ENCODE measurements around the gene CPED1. TPM values are rescaled to one million over a fixed set of nuclear protein-coding genes. Genes with fewer than 3 reads are reported as not detected.
"Not testable (repeated sequence)": the region's sequence is repeated elsewhere in the genome, so short reads cannot be mapped to it uniquely, and the experiment has no call there.

The CPED1 gene
- total RNA-seq, 1 experiment from 2014 or later: 15.8 TPM

DNA sequence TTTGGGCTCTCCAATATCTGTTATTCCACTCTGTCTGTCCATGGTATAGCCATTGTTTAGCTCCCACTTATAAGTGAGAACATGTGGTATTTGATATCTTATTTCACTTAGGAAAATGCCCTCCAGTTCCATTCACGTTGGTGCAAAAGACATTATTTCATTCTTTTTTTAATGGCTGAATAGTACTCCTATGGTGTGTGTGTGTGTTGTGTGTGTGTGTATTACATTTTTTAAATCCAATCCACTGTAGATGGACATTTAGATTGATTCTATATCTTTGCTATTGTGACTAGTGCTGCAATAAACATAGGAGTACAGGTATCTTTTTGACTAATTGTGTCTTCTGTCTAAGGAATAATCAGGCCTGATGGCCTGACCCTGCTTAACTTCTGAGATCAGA, 7.4 kb upstream of the CPED1 start:
- no peak for DNase-seq (ENCODE audit: low read depth)

DNA sequence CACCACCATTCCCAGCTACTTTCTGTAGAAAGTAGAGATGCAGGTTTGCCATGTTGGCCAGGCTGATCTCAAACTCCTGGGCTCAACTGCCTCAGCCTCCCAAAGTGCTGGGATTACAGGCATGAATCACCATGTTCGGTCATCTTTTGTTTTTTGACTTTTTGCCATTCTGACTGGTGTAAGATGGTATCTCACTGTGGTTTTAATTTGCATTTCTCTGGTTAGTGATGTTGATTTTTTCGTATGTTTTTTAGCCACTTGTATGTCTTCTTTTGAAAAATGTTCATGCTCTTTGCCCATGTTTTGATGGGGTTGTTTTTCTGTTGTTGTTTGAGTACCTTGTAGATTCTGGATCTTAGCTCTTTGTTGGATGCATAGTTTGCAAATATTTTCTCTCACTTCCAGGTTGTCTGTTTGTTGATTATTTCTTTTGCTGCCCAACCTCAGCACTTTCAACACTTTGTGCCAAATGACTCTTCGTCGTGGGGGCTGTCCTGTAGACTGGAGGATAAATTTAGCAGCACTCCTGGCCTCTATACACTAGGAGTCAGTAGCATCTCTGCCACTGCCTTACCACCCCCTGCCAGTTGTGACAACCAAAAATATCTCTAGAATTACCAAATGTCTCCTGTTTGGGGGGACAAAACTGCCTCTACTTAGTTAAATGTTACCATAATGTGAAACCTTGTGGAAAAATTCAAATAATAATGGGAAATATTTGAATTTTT, 6.5 kb upstream of the CPED1 start:
- DNase-seq (ENCODE audit: low read depth): peak; percentile 89

DNA sequence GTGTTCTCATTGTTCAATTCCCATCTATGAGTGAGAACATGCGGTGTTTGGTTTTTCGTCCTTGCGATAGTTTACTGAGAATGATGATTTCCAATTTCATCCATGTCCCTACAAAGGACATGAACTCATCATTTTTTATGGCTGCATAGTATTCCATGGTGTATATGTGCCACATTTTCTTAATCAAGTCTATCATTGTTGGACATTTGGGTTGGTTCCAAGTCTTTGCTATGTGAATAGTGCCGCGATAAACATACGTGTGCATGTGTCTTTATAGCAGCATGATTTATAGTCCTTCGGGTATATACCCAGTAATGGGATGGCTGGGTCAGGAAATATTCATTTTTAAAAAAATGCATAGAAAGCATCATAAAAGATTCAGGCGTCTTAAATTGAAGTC, 4.9 kb upstream of the CPED1 start:
- not testable (repeated sequence) for DNase-seq (ENCODE audit: low read depth)

GRCh38 chr7:120984406-120984805, 4.1 kb upstream of the CPED1 start:
- no peak for DNase-seq (ENCODE audit: low read depth)

DNA sequence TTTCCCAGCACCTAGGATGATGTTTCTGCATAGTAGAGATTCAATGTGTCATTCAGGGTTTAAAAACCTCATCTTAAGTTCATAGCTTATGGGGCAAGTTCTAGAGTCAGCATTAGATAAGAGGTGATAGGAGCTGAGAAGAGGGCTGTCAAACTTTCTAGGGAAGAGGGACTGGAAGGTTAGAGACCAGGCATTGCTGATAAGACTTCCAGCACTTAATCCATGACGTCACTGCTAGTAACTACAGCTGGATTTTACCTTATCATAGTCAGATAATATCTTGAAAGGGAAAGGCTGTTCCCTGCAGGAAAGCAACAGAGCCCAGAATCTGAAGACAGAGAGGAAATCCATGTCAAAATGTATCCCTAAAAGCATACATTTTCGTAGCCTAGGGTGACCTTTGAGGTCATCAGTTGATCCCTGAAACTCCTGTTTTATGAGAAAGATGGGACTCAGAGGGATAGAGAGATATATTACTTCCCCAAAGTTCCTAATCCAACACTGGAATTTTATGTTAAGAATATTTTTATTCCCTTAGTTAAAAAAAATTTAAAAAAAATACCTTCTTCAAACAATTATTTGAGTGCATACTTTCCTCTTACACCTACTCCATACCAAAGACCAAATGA, 3.3 kb upstream of the CPED1 start:
- DNase-seq (ENCODE audit: low read depth): no peak

DNA sequence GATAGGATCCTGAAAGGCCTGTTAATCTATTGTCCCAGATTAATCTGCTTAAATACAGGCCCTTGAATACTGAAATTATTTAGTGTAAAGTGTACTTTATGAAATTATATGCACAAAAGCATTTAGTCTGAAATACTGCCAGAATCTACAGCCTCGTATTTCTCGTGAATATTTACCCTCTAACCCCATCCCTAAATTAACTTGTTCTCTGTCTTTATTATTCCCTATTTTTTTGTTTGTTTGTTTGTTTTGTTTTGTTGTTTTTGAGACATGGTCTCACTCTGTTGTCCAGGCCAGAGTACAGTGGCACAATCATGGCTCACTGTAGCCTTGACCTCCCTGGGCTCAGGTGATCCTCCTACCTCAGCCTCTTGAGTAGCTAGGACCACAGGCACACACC, 2.7 kb upstream of the CPED1 start:
- no peak for DNase-seq (ENCODE audit: low read depth)

DNA sequence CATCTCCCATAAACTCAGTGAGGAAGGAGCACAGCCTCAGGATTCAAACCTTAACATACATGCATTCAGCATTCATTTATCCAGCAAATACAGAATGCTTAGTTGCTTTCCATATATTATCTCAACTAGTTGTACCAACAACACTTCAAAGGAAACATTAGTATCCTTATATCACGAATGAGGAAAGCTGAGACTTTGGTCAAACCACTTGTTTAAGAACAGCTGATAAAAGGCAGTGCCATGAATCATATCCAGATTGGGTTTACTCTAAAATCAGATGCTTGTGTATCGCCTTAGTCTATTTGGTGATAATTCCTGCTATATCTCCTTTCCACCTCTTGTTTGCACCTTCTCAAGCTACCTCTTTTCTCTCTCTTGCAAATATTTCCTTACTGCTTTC, 1.9 kb upstream of the CPED1 start:
- DNase-seq (ENCODE audit: low read depth): no peak

- DNase-seq (ENCODE audit: low read depth): no peak
These were observed 1.2 kb upstream of the CPED1 start for GRCh38 chr7:120987280-120987679.

- DNase-seq (ENCODE audit: low read depth): peak; percentile 94
These were observed 574 bp upstream of the CPED1 start for GRCh38 chr7:120987683-120988590.

- DNase-seq (ENCODE audit: low read depth): peak; percentile 52
These were observed 1.0 kb downstream of the CPED1 start for GRCh38 chr7:120989257-120990220.

DNA sequence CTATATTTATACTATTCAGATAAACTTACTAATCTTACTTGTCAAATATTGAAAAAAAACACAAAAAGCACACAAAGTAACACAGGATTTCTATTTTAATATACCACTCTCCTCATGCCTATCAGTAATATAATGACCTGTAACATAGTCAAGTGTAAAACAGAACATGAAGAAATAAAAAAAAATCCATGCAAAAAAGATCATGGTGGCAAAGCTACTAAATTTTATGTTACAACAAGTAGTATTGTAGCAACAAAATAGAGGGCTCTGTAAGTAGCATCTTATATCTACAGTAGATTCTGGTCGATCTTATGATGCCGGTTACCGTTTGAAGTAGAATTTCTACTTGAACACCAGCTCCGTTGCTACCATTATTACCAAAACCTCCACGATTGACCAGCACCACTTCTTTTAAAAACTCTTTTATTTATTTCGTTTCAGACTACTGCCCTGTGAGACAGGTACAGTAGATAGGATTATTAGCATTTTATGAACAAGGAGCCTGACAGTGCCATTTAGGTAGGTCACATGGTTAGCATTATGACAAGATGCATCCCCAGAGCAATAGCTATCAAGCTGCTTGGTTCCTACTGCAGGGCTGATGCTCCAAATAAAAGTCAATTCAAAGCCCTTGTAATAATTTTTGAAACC, 2.1 kb downstream of the CPED1 start:
- no peak for DNase-seq (ENCODE audit: low read depth)

- DNase-seq (ENCODE audit: low read depth): no peak
These were observed 2.6 kb downstream of the CPED1 start for GRCh38 chr7:120991161-120991560.

- peak; percentile 77 for DNase-seq (ENCODE audit: low read depth)
These were observed 3.1 kb downstream of the CPED1 start for GRCh38 chr7:120991581-120991980.

GRCh38 chr7:120992272-120992964, 3.9 kb downstream of the CPED1 start:
- DNase-seq (ENCODE audit: low read depth): no peak

GRCh38 chr7:120992965-120993494, 4.5 kb downstream of the CPED1 start:
- no peak for DNase-seq (ENCODE audit: low read depth)

DNA sequence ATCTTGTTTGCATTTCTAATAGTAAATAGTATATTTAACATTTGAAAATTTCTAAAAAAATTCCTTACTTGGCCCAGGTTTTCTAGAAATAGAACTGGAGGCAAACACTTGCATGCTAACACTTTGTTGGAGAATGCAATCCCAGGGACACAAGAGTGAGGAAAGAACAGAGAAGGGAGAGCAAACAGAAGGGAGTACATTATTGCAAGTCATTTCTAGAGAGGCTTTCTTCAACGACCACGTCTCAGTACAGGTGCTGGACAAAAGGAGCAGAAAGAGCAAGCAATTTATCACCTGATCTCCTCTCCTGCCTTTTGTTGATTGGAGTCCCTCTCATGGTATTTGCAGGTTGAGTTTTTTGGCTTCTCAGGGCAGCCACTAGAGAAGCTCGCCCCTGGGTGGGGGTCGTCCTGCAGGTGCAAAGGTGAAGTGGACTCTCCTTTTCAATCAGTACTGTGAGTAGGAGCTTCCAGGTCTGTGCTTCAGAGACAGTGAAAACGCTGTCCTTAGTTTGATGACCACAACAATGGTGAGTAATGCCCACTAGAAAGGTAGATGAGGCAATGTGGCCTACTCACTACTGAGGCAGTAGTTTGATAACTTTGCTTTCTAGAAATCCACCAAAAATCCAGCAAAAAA, 5.2 kb downstream of the CPED1 start:
- peak; percentile 69 for DNase-seq (ENCODE audit: low read depth)

DNA sequence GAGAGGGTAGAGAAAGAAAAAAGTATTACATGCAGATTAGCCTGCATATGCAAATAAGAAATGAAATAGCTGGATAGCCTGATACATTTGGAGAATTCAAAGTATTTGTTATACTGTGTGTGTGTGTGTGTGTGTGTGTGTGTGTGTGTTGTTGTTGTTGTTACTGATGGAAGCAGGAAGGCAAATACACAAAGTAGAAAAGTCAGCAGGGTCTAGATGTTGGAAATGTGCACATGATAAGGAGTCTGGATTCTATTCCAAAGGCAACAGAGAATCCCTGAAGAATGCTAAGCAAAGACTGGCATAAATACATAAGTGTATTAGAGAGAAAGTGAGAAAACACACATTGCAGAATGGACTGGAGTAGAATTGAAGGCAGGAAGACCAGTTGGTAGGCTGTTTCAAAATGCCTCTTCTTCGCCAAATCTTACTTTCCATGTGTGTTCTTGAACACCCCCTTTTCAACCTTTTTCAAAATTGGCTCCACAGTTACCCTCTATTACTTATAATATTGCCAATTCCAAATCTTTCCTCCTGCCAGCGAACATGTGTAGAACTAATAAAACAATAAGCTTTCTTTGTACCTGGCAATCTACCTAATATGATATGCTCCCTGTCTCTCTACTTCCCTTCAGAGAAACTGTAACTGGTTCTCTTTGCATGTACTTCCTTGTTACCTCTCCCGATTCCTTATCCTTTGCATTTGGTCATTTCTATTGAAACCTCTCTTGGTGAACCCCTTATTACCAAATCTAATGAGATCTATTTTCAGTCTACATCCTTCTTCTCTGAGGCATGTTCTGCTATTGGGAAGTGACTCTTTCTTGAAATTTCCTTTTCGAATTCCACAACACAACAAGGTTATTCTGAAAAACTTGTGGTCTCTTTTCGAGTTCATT, 6.2 kb downstream of the CPED1 start:
- DNase-seq (ENCODE audit: low read depth): no peak

DNA sequence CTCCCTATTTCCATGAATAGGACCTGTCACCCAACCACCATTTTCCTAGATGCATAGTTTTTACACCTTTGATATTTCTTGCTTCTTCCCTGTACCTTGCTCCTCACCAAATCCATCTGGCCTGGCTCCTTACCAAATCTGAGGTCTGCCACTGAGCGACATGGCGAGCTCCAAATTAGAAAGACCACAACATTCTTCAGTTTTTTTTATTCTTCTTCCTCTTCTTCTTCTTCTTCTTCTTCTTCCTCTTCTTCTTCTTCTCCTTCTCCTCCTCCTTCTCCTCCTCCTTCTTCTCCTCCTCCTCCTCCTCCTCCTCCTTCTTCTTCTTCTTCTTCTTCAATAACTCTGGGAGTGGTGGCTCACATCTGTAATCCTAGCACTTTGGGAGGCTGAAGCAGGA, 7.1 kb downstream of the CPED1 start:
- no peak for DNase-seq (ENCODE audit: low read depth)

Measured in M059J (cell line).